Skeletal muscle satellite cell (primary cell): ENCODE measurements around the gene OR9K2.

Experiments used
- H3K27me3 ChIP-seq: 2 replicates; pipeline ENCODE4 v1.7.0; 2013; ENCODE audit warnings: low read length; ENCODE audit not compliant: control insufficient read depth, insufficient read depth
- H3K36me3 ChIP-seq: 2 replicates; pipeline ENCODE4 v1.7.0; 2013; ENCODE audit warnings: mild to moderate bottlenecking, control low read depth, low read length; ENCODE audit not compliant: insufficient read depth
- H3K4me1 ChIP-seq: 2 replicates; pipeline ENCODE4 v1.7.0; 2013; ENCODE audit warnings: low read length; ENCODE audit not compliant: control insufficient read depth, insufficient read depth
- H3K4me2 ChIP-seq: 2 replicates; pipeline ENCODE4 v1.7.0; 2013; ENCODE audit warnings: mild to moderate bottlenecking, low read length
- H3K4me3 ChIP-seq: 2 replicates; pipeline ENCODE4 v1.7.0; 2013; ENCODE audit warnings: low read length
- H3K9ac ChIP-seq: 2 replicates; pipeline ENCODE4 v1.7.0; 2013; ENCODE audit warnings: mild to moderate bottlenecking, low read depth, low read length, moderate library complexity
- H3K9me3 ChIP-seq: replicated peaks from 2 replicates; pipeline ENCODE4 v1.7.0; 2013; ENCODE audit warnings: mild to moderate bottlenecking, control low read depth, low read length

OR9K2 gene

GRCh38 chr12:55173456-55173855 is 47.2 kb downstream of the OR9K2 start:
- H3K4me3 ChIP-seq: no peak overlapping the region
- H3K36me3 ChIP-seq: no peaks in the 10 kb centered on the region
- no peak overlapping the region for H3K4me2 ChIP-seq
- no peak overlapping the region for H3K9ac ChIP-seq
- H3K27me3 ChIP-seq: peaks cover 10% of the 10 kb centered on the region
- no peaks in the 10 kb centered on the region for H3K9me3 ChIP-seq
- H3K4me1 ChIP-seq: no peaks in the 10 kb centered on the region
